ENCODE results near the gene HNRNPA2B1.

Gene HNRNPA2B1

GRCh38 chr7:26200444-26201246 is at the start of gene HNRNPA2B1:
Gene HNRNPA2B1 (minus strand): TSS chr7:26200746. CDS start chr7:26200577, 169 bp downstream.
- Histone ChIP-seq H3K4me1 (ENCODE audit: control insufficient read depth, insufficient read depth, low read length) (no peaks in the 10 kb centered on the region), H3K27ac (ENCODE audit: low read length) (peak within 1 kb of the TSS; percentile 2), H3K36me3 (ENCODE audit: control insufficient read depth, insufficient read depth, low read length) (peaks cover 15% of the 10 kb centered on the region; the same call in 1 of the 2 replicates), H3K9me3 (ENCODE audit: control insufficient read depth, insufficient read depth, low read length) (no peaks in the 10 kb centered on the region), H3K27me3 (ENCODE audit: control insufficient read depth, insufficient read depth, low read length) (no peaks in the 10 kb centered on the region), H3K4me3 (ENCODE audit: low read length) (peak within 1 kb of the TSS; percentile 77)
- peak; percentile 91 for DNase-seq (ENCODE audit: low read depth, low spot score)
- WGBS (ENCODE audit: insufficient coverage, insufficient read length), result no CpG with 5 or more reads among the region's 71 CpGs

- Histone ChIP-seq H3K4me1 (ENCODE audit: control insufficient read depth, insufficient read depth, low read length) (no peaks in the 10 kb centered on the region), H3K9me3 (ENCODE audit: control insufficient read depth, insufficient read depth, low read length) (no peaks in the 10 kb centered on the region), H3K27me3 (ENCODE audit: control insufficient read depth, insufficient read depth, low read length) (no peaks in the 10 kb centered on the region), H3K4me3 (ENCODE audit: low read length) (no peak overlapping the region), H3K36me3 (ENCODE audit: control insufficient read depth, insufficient read depth, low read length) (no peaks in the 10 kb centered on the region), H3K27ac (ENCODE audit: low read length) (no peak overlapping the region)
- WGBS (ENCODE audit: insufficient coverage, insufficient read length), result no CpG with 5 or more reads among the region's 12 CpGs
- no peak for DNase-seq (ENCODE audit: low read depth, low spot score)
Observed at GRCh38 chr7:26250239-26250638, 49.7 kb upstream of the HNRNPA2B1 start.

GRCh38 chr7:26245150-26245549 is 44.6 kb upstream of the HNRNPA2B1 start:
- Histone ChIP-seq H3K36me3 (ENCODE audit: control insufficient read depth, insufficient read depth, low read length) (no peaks in the 10 kb centered on the region), H3K27ac (ENCODE audit: low read length) (no peak overlapping the region), H3K9me3 (ENCODE audit: control insufficient read depth, insufficient read depth, low read length) (no peaks in the 10 kb centered on the region), H3K4me3 (ENCODE audit: low read length) (no peak overlapping the region), H3K27me3 (ENCODE audit: control insufficient read depth, insufficient read depth, low read length) (no peaks in the 10 kb centered on the region), H3K4me1 (ENCODE audit: control insufficient read depth, insufficient read depth, low read length) (no peaks in the 10 kb centered on the region)
- WGBS (ENCODE audit: insufficient coverage, insufficient read length), result no CpG with 5 or more reads among the region's 13 CpGs
- DNase-seq (ENCODE audit: low read depth, low spot score), result no peak

DNA sequence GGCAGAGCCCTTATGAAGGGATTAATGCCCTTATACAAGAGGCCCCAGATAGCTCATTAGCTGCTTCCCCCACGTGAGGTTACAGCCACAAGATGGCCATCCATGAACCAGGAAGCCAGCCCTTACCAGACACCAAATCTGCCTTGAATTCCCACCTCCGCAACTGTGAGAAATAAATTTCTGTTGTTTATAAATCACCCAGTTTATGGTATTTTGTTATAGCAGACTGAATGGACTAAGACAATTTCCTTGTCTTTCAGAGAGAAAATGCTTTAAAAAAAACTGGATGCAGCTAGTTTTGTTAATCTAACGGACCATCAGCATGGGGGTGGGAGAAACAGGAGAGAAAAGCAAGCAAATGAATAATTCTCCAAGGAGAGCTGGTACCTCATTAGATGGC is 37.5 kb upstream of the HNRNPA2B1 start:
- WGBS (ENCODE audit: insufficient coverage, insufficient read length), result no CpG with 5 or more reads among the region's 3 CpGs
- Histone ChIP-seq H3K9me3 (ENCODE audit: control insufficient read depth, insufficient read depth, low read length) (no peaks in the 10 kb centered on the region), H3K27me3 (ENCODE audit: control insufficient read depth, insufficient read depth, low read length) (no peaks in the 10 kb centered on the region; the same call in 1 of the 2 replicates), H3K4me1 (ENCODE audit: control insufficient read depth, insufficient read depth, low read length) (no peaks in the 10 kb centered on the region), H3K36me3 (ENCODE audit: control insufficient read depth, insufficient read depth, low read length) (no peaks in the 10 kb centered on the region), H3K27ac (ENCODE audit: low read length) (no peak overlapping the region), H3K4me3 (ENCODE audit: low read length) (no peak overlapping the region)
- no peak for DNase-seq (ENCODE audit: low read depth, low spot score)

DNA sequence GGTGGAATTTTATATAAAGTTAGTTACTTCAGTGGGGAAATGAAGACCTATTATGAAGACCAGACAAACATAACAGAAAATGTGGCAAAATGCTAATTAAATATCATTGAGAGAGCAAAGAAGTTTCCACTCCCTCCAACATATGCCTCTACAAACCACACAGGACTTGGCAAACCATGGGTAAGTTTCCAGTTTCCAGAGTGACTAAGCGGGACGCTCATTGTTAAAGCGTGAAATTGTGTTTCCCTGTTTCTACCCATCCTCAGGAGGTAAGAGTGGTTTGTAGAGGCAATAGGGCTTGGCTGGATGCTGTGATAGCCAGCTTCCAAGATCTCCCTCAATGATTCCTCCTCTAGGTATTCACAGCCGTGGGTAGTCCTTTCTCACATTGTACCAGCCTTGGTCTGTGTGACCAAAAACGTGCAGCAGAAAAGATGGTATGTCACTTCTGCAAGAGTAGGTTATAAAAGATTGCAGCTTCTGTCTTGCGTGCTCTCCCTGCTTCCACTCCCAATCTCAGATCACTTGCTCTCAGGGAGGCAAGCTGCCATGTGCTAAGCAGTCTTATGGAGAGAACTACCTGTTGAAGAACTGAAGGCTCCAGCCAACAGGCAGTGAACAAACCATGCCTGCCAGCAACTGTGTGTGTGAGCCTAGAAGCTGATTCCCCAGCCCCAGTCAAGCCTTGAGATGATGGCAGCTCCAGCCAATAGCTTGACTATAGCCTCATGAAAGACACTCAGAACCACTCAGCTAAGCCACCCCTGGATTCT is 36.7 kb upstream of the HNRNPA2B1 start:
- H3K4me1 ChIP-seq (ENCODE audit: control insufficient read depth, insufficient read depth, low read length), result no peaks in the 10 kb centered on the region
- H3K36me3 ChIP-seq (ENCODE audit: control insufficient read depth, insufficient read depth, low read length), result no peaks in the 10 kb centered on the region
- WGBS (ENCODE audit: insufficient coverage, insufficient read length), result no CpG with 5 or more reads among the region's 6 CpGs
- H3K4me3 ChIP-seq (ENCODE audit: low read length), result no peak overlapping the region
- no peaks in the 10 kb centered on the region; the same call in 1 of the 2 replicates for H3K27me3 ChIP-seq (ENCODE audit: control insufficient read depth, insufficient read depth, low read length)
- no peak for DNase-seq (ENCODE audit: low read depth, low spot score)
- H3K27ac ChIP-seq (ENCODE audit: low read length), result no peak overlapping the region
- no peaks in the 10 kb centered on the region for H3K9me3 ChIP-seq (ENCODE audit: control insufficient read depth, insufficient read depth, low read length)

GRCh38 chr7:26233902-26234511 is 33.5 kb upstream of the HNRNPA2B1 start:
- WGBS (ENCODE audit: insufficient coverage, insufficient read length), result no CpG with 5 or more reads among the region's 5 CpGs
- Histone ChIP-seq H3K27ac (ENCODE audit: low read length) (no peak overlapping the region), H3K27me3 (ENCODE audit: control insufficient read depth, insufficient read depth, low read length) (no peaks in the 10 kb centered on the region; the same call in 1 of the 2 replicates), H3K4me3 (ENCODE audit: low read length) (no peak overlapping the region), H3K9me3 (ENCODE audit: control insufficient read depth, insufficient read depth, low read length) (no peaks in the 10 kb centered on the region), H3K4me1 (ENCODE audit: control insufficient read depth, insufficient read depth, low read length) (no peaks in the 10 kb centered on the region), H3K36me3 (ENCODE audit: control insufficient read depth, insufficient read depth, low read length) (no peaks in the 10 kb centered on the region)
- no peak for DNase-seq (ENCODE audit: low read depth, low spot score)

GRCh38 chr7:26227987-26228386 is 27.4 kb upstream of the HNRNPA2B1 start:
- WGBS (ENCODE audit: insufficient coverage, insufficient read length), result no CpG with 5 or more reads among the region's 2 CpGs
- DNase-seq (ENCODE audit: low read depth, low spot score), result no peak
- Histone ChIP-seq H3K36me3 (ENCODE audit: control insufficient read depth, insufficient read depth, low read length) (no peaks in the 10 kb centered on the region), H3K27me3 (ENCODE audit: control insufficient read depth, insufficient read depth, low read length) (no peaks in the 10 kb centered on the region), H3K4me1 (ENCODE audit: control insufficient read depth, insufficient read depth, low read length) (no peaks in the 10 kb centered on the region), H3K9me3 (ENCODE audit: control insufficient read depth, insufficient read depth, low read length) (no peaks in the 10 kb centered on the region), H3K4me3 (ENCODE audit: low read length) (no peak overlapping the region), H3K27ac (ENCODE audit: low read length) (no peak overlapping the region)

GRCh38 chr7:26224359-26224758 is 23.8 kb upstream of the HNRNPA2B1 start:
- no peak for DNase-seq (ENCODE audit: low read depth, low spot score)
- no peak overlapping the region for H3K27ac ChIP-seq (ENCODE audit: low read length)
- no peaks in the 10 kb centered on the region for H3K36me3 ChIP-seq (ENCODE audit: control insufficient read depth, insufficient read depth, low read length)
- no peaks in the 10 kb centered on the region for H3K4me1 ChIP-seq (ENCODE audit: control insufficient read depth, insufficient read depth, low read length)
- no CpG with 5 or more reads among the region's 5 CpGs for WGBS (ENCODE audit: insufficient coverage, insufficient read length)
- H3K9me3 ChIP-seq (ENCODE audit: control insufficient read depth, insufficient read depth, low read length), result no peaks in the 10 kb centered on the region
- no peaks in the 10 kb centered on the region for H3K27me3 ChIP-seq (ENCODE audit: control insufficient read depth, insufficient read depth, low read length)
- no peak overlapping the region for H3K4me3 ChIP-seq (ENCODE audit: low read length)

DNA sequence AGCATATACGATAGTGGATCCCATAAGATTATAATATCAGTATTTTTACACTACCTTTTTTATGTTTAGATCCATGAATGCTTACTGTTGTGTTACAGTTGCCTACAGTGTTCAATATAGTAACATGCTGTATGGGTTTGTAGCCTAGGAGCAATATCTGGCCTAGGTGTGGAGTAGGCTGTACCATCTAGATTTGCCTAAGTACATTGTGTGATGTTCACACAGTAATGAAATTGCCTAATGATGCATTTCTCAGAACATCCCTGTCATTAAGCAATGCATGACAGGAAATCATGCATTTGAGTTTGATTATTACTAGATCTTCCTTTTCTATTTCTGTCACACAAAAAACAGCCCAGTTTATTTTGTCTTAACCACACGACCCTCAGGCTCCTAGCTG is 15.5 kb upstream of the HNRNPA2B1 start:
- H3K27me3 ChIP-seq (ENCODE audit: control insufficient read depth, insufficient read depth, low read length), result no peaks in the 10 kb centered on the region
- no peaks in the 10 kb centered on the region for H3K4me1 ChIP-seq (ENCODE audit: control insufficient read depth, insufficient read depth, low read length)
- no peak overlapping the region for H3K27ac ChIP-seq (ENCODE audit: low read length)
- no CpG with 5 or more reads among the region's 2 CpGs for WGBS (ENCODE audit: insufficient coverage, insufficient read length)
- peaks cover 2% of the 10 kb centered on the region; the same call in 1 of the 2 replicates for H3K36me3 ChIP-seq (ENCODE audit: control insufficient read depth, insufficient read depth, low read length)
- H3K4me3 ChIP-seq (ENCODE audit: low read length), result no peak overlapping the region
- DNase-seq (ENCODE audit: low read depth, low spot score), result no peak
- no peaks in the 10 kb centered on the region for H3K9me3 ChIP-seq (ENCODE audit: control insufficient read depth, insufficient read depth, low read length)

- Histone ChIP-seq H3K4me1 (ENCODE audit: control insufficient read depth, insufficient read depth, low read length) (no peaks in the 10 kb centered on the region), H3K27ac (ENCODE audit: low read length) (no peak overlapping the region), H3K9me3 (ENCODE audit: control insufficient read depth, insufficient read depth, low read length) (no peaks in the 10 kb centered on the region), H3K27me3 (ENCODE audit: control insufficient read depth, insufficient read depth, low read length) (no peaks in the 10 kb centered on the region), H3K4me3 (ENCODE audit: low read length) (no peak overlapping the region), H3K36me3 (ENCODE audit: control insufficient read depth, insufficient read depth, low read length) (peaks cover 8% of the 10 kb centered on the region; the same call in 1 of the 2 replicates)
- no peak for DNase-seq (ENCODE audit: low read depth, low spot score)
- no CpG with 5 or more reads among the region's 5 CpGs for WGBS (ENCODE audit: insufficient coverage, insufficient read length)
Observed at GRCh38 chr7:26213807-26214515, 13.4 kb upstream of the HNRNPA2B1 start.
